ENCODE measurements around the gene LDB1.

DNA sequence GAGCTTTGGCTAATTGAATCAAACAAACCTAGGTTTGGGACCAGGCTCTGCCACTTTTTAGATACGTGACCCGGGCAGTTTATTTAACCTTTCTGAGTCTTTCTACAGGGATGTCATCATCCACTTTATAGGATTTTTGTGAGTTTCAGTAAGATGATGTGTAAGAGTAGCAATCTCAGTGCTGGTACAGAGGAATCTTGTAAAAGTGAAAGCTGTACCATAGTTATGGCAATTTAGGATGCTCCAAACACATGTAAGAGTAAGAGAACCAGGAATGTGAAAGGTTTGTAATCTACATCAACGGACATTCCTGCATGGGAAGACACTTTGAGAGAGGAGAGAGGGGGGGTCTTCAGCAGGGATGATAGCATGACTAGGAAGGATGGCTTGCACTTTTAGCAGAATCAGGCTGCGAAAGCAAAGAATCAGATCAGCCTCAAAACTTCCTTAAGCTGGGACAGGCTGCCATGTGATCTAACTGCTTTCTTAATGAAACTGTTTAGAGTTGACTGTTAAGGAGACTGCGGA lies 33.0 kb upstream of the LDB1 start:
- TF ChIP-seq, protein P1, sequence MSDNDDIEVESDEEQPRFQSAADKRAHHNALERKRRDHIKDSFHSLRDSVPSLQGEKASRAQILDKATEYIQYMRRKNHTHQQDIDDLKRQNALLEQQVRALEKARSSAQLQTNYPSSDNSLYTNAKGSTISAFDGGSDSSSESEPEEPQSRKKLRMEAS (IDR thresholded peaks at IDR 0.05) = no peak
- TF ChIP-seq TAF1 (conservative IDR thresholded peaks at IDR 0.05) = no peak

Measured in liver (tissue), 2 donors.